Kidney (tissue), 14 donors: Measurements from ENCODE around the gene TEX13B. TPM values are rescaled to one million over a fixed set of nuclear protein-coding genes. Genes with fewer than 3 reads are reported as not detected.

Experiments used
- DNase-seq, 5 donors: peaks; one replicate each; pipeline ENCODE4 v3.0.0-alpha.2; 2013 to 2020
- FAIRE-seq: peaks from 2 replicates; lab custom pipeline; 2012; peaks lifted over from hg19 to GRCh38; lab: Jason Lieb, UNC
- H3K27ac ChIP-seq, 2 donors: one replicate each; pipeline ENCODE4 v1.7.0; 2013; ENCODE audit warnings: low read depth in 2 of 2, low read length in 2 of 2, inconsistent platforms in 1 of 2
- H3K27me3 ChIP-seq: one replicate; pipeline ENCODE4 v1.7.1; 2013; ENCODE audit warnings: low read length, inconsistent platforms; ENCODE audit not compliant: control insufficient read depth, insufficient read depth
- H3K36me3 ChIP-seq, 3 donors: one replicate each; pipeline versions ENCODE4 v1.7.0 to v1.7.1; 2013; ENCODE audit warnings: low read length in 3 of 3, control low read depth in 1 of 3, inconsistent platforms in 1 of 3; ENCODE audit not compliant: insufficient read depth in 3 of 3, control insufficient read depth in 2 of 3
- H3K4me1 ChIP-seq, 3 donors: one replicate each; pipeline versions ENCODE4 v1.7.0 to v1.7.1; 2013; ENCODE audit warnings: low read length in 3 of 3, inconsistent platforms in 1 of 3, low read depth in 1 of 3; ENCODE audit not compliant: control insufficient read depth in 2 of 3, insufficient read depth in 2 of 3
- H3K4me3 ChIP-seq, 3 donors: one replicate each; pipeline versions ENCODE4 v1.7.0 to v1.8.1; 2013; ENCODE audit warnings: low read length in 3 of 3, control low read depth in 1 of 3, inconsistent platforms in 1 of 3
- H3K9ac ChIP-seq, 3 donors: one replicate each; pipeline versions ENCODE4 v1.7.0 to v1.7.1; 2013; ENCODE audit warnings: low read length in 3 of 3, control low read depth in 1 of 3, inconsistent platforms in 1 of 3
- H3K9me3 ChIP-seq, 3 donors: one replicate each; pipeline versions ENCODE4 v1.7.0 to v1.7.1; 2013; ENCODE audit warnings: low read length in 3 of 3, control low read depth in 1 of 3, inconsistent platforms in 1 of 3; ENCODE audit not compliant: control insufficient read depth in 2 of 3, insufficient read depth in 1 of 3
- CTCF ChIP-seq: IDR thresholded peaks from 3 replicates; pipeline ENCODE4 v1.5.1; 2012; ENCODE audit warnings: mild to moderate bottlenecking, moderate library complexity, borderline replicate concordance; ENCODE audit not compliant: insufficient read depth; ENCODE audit errors: extremely low read depth
- intact Hi-C: fragments of 100-400 bp; cut with DNase I; formaldehyde crosslinking; loops from one replicate; pipeline ENCODE4 v1.11.1; 2022
- polyA plus RNA-seq: library from polyadenylated mRNA; stranded (reverse); fragments of 350-450 nt; fragmentation: Illumina TruSeq; extraction: RNeasy Lipid Tissue Mini Kit (QIAGEN cat#74804); gene quantifications from one replicate; pipeline ENCODE4 v1.2.3, GENCODE V29; 2014; ENCODE audit warnings: low read depth, low replicate concordance; ENCODE audit not compliant: insufficient read depth
- total RNA-seq: library from RNA; stranded (reverse); fragmentation: NEBNext Ultra II Directional; extraction: Animal tissue kit (Norgen Biotek cat#: 25700); gene quantifications from one replicate; pipeline ENCODE4 v1.2.1, GENCODE V29; 2021
- donor health status: control.
- donor health status: control.
- donor health status: control.
- donor health status: control.
- donor health status: control.
- donor health status: DM: yes; HTN: yes; CAD: no.
- donor health status: Normal renal cell carcinoma (clear cell type).

TEX13B gene
- total and polyA plus RNA-seq, 2 donors from 2014 or later, result not detected

- FAIRE-seq (no peak), DNase-seq (no peak)
- H3K27ac ChIP-seq, result no peak overlapping the region
- H3K9ac ChIP-seq, result no peak overlapping the region
- H3K4me1 ChIP-seq, result peaks cover 0 to 4% (median 0%) of the 10 kb centered on the region in 3 donors
- peaks cover 2% of the 10 kb centered on the region for H3K27me3 ChIP-seq
- intact Hi-C loops, result no loop called here
- H3K36me3 ChIP-seq, result no peaks in the 10 kb centered on the region
- no peak overlapping the region for H3K4me3 ChIP-seq
- no peak for TF ChIP-seq CTCF
- no peaks in the 10 kb centered on the region for H3K9me3 ChIP-seq
Observed at GRCh38 chrX:107936434-107936730, 45.8 kb downstream of the TEX13B start.

- no peak overlapping the region for H3K27ac ChIP-seq
- H3K9ac ChIP-seq, result no peak overlapping the region
- H3K27me3 ChIP-seq, result peaks cover 2% of the 10 kb centered on the region
- H3K4me1 ChIP-seq, result peaks cover 0 to 4% (median 0%) of the 10 kb centered on the region in 3 donors
- peak; percentile 6 to 49 (median 13) for DNase-seq
- peak overlapping the region in 1 of 3 donors; percentile 28 for H3K4me3 ChIP-seq
- FAIRE-seq, result no peak
- no peak for TF ChIP-seq CTCF
- intact Hi-C loops, result no loop called here
- H3K36me3 ChIP-seq, result no peaks in the 10 kb centered on the region
- H3K9me3 ChIP-seq, result no peaks in the 10 kb centered on the region
Observed at GRCh38 chrX:107935664-107936433, 46.3 kb downstream of the TEX13B start.

GRCh38 chrX:107935200-107935599 lies 47.0 kb downstream of the TEX13B start:
- Histone ChIP-seq H3K4me3 (no peak overlapping the region), H3K27me3 (peaks cover 2% of the 10 kb centered on the region), H3K4me1 (peaks cover 0 to 4% (median 0%) of the 10 kb centered on the region in 3 donors), H3K27ac (no peak overlapping the region), H3K9me3 (no peaks in the 10 kb centered on the region), H3K9ac (no peak overlapping the region), H3K36me3 (no peaks in the 10 kb centered on the region)
- TF ChIP-seq CTCF, result no peak
- intact Hi-C loops, result no loop called here
- peak in 1 of 5 donors; percentile 1 for DNase-seq
- no peak for FAIRE-seq
